IPS-15b (cell line): ENCODE measurements around the gene TFCP2.
A peak's percentile ranks its signal among the peaks of the same experiment; 100 is the strongest.
"Not testable (repeated sequence)": the region's sequence is repeated elsewhere in the genome, so short reads cannot be mapped to it uniquely, and the experiment has no call there.

Experiments
- H3K27me3 ChIP-seq: one replicate; pipeline ENCODE4 v1.6.1; 2013; ENCODE audit warnings: low read length; ENCODE audit not compliant: control insufficient read depth, insufficient read depth
- H3K36me3 ChIP-seq: one replicate; pipeline ENCODE4 v1.6.1; 2013; ENCODE audit warnings: low read length; ENCODE audit not compliant: control insufficient read depth, insufficient read depth
- H3K4me1 ChIP-seq: one replicate; pipeline ENCODE4 v1.6.1; 2013; ENCODE audit warnings: mild to moderate bottlenecking, low read length; ENCODE audit not compliant: control insufficient read depth, insufficient read depth
- H3K4me3 ChIP-seq: one replicate; pipeline ENCODE4 v1.5.1; 2013; ENCODE audit warnings: low read depth, low read length
- H3K9ac ChIP-seq: one replicate; pipeline ENCODE4 v1.6.1; 2013; ENCODE audit warnings: low read depth, mild to moderate bottlenecking, low read length
- H3K9me3 ChIP-seq: one replicate; pipeline ENCODE4 v1.6.1; 2013; ENCODE audit warnings: mild to moderate bottlenecking, low read length; ENCODE audit not compliant: control insufficient read depth, insufficient read depth

TFCP2 gene, protein sequence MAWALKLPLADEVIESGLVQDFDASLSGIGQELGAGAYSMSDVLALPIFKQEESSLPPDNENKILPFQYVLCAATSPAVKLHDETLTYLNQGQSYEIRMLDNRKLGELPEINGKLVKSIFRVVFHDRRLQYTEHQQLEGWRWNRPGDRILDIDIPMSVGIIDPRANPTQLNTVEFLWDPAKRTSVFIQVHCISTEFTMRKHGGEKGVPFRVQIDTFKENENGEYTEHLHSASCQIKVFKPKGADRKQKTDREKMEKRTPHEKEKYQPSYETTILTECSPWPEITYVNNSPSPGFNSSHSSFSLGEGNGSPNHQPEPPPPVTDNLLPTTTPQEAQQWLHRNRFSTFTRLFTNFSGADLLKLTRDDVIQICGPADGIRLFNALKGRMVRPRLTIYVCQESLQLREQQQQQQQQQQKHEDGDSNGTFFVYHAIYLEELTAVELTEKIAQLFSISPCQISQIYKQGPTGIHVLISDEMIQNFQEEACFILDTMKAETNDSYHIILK

DNA sequence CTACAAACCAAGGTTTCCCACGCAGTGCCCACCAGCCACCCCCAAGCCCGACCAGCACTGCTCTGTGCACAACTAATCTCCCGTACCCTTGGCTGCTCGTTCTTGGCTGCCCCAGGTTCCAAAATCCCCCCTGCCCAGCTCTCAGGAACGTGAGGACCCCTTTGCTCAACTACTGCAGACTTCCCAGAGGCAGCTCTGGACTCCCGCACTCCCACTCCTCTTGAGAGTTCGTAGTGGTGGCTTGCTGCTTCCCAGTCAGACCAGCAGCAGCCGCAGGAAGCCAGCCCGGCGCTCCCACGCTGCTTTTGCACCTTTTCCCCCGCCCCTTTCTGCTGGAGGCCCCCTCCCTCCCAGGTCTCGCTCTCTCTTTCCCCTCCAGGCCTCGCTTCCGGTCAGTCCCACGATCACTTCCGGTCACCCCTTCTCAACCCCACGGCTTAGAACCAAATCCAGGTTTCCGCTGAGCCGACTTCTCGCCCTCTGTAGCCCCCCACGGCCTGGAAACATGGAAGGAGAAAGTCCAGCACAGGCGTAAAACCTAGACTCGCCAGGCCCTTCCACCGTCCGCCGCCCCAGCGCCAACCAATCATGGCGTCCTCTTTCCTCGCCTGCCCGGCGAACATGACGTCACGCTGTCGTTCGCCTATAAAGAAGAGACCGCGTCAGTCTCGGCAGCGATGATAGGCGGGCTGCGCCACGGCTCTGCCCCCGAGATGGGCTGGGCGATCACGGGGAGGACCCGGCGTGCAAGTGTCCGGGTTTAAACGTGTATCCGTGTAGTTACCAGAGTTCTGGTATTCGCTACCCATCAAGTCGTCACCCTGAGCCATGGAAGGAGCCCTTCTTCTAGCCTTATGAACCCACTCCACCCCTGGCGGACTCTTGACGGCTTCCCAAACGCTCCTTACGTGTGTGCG lies at the start of gene TFCP2:
Gene TFCP2, minus strand, starts transcription at position 621 of the 917 bp plus-strand sequence. CDS start 713 bp downstream, outside the sequence.
- Histone ChIP-seq H3K27me3 (no peaks in the 10 kb centered on the region), H3K4me3 (peak within 1 kb of the TSS; percentile 97), H3K9me3 (no peaks in the 10 kb centered on the region), H3K36me3 (no peaks in the 10 kb centered on the region), H3K9ac (peak within 1 kb of the TSS; percentile 99), H3K4me1 (no peaks in the 10 kb centered on the region)

GRCh38 chr12:51222461-51222860 lies 49.5 kb upstream of the TFCP2 start:
- no peaks in the 10 kb centered on the region for H3K27me3 ChIP-seq
- peaks cover 7% of the 10 kb centered on the region for H3K4me1 ChIP-seq

DNA sequence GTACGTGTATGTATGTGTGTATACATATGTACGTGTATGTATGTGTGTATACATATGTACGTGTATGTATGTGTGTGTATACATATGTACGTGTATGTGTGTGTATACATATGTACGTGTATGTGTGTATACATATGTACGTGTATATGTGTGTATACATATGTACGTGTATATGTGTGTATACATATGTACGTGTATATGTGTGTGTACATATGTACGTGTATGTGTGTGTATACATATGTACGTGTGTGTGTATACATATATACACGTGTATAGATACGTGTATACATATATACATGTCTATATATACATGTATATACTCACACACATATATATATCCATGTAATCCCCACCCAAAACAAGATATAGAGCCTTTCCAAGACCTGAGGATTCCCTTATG lies 46.9 kb upstream of the TFCP2 start:
- not testable (repeated sequence) for H3K27me3 ChIP-seq, H3K36me3 ChIP-seq, H3K9ac ChIP-seq, H3K4me1 ChIP-seq, H3K9me3 ChIP-seq, H3K4me3 ChIP-seq

More at GRCh38 chr12:51222461-51222860, 49.5 kb upstream of the TFCP2 start:
- Histone ChIP-seq H3K9ac (no peak overlapping the region), H3K36me3 (no peaks in the 10 kb centered on the region), H3K4me3 (no peak overlapping the region), H3K9me3 (no peaks in the 10 kb centered on the region)

- no peak overlapping the region for H3K4me3 ChIP-seq
Observed at GRCh38 chr12:51219322-51219721, 46.4 kb upstream of the TFCP2 start.

DNA sequence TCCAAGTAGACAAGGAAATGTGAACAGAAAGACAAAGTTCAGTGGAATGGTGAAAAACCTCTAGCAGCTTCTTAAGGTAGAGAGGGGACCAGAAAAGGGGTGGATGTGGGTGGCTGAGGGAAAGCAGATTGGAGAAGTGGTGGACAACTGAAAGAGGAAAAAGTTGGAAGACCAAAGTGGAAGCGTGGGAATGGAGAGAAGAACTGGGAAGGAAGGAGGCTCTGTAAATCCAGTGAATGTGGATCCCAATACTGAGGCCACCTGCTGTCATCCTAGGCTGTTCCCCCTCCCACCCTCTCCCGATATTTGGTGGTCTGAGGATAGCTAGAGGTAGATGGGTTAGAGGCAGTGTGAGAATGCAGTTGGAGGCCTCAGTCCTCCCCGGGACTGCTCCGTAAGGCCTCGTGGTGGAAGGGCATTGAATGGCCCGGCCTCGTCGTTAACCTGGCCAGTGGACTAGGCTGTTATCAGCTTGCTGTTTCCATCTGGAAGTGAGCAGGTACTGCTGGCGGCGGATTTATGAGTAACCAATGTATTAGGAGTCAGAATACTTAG lies 45.7 kb upstream of the TFCP2 start:
- H3K9ac ChIP-seq: peak overlapping the region; percentile 91

More at GRCh38 chr12:51219322-51219721, 46.4 kb upstream of the TFCP2 start:
- Histone ChIP-seq H3K27me3 (no peaks in the 10 kb centered on the region), H3K9me3 (no peaks in the 10 kb centered on the region), H3K36me3 (no peaks in the 10 kb centered on the region), H3K9ac (no peak overlapping the region), H3K4me1 (peaks cover 7% of the 10 kb centered on the region)

GRCh38 chr12:51217968-51218606 lies 45.2 kb upstream of the TFCP2 start, which contains the start of gene POU6F1:
Gene POU6F1, minus strand, starts transcription at chr12:51218062. Its CDS starts 11,226 bp downstream, at chr12:51206836.
- Histone ChIP-seq H3K4me1 (peaks cover 7% of the 10 kb centered on the region), H3K9me3 (no peaks in the 10 kb centered on the region), H3K27me3 (no peaks in the 10 kb centered on the region), H3K9ac (peak within 1 kb of the TSS; percentile 91), H3K4me3 (peak within 1 kb of the TSS; percentile 67), H3K36me3 (no peaks in the 10 kb centered on the region)

More for the DNA sequence above, 45.7 kb upstream of the TFCP2 start:
- H3K36me3 ChIP-seq: no peaks in the 10 kb centered on the region
- no peaks in the 10 kb centered on the region for H3K27me3 ChIP-seq
- peak overlapping the region; percentile 67 for H3K4me3 ChIP-seq
- H3K4me1 ChIP-seq: peaks cover 7% of the 10 kb centered on the region
- H3K9me3 ChIP-seq: no peaks in the 10 kb centered on the region

DNA sequence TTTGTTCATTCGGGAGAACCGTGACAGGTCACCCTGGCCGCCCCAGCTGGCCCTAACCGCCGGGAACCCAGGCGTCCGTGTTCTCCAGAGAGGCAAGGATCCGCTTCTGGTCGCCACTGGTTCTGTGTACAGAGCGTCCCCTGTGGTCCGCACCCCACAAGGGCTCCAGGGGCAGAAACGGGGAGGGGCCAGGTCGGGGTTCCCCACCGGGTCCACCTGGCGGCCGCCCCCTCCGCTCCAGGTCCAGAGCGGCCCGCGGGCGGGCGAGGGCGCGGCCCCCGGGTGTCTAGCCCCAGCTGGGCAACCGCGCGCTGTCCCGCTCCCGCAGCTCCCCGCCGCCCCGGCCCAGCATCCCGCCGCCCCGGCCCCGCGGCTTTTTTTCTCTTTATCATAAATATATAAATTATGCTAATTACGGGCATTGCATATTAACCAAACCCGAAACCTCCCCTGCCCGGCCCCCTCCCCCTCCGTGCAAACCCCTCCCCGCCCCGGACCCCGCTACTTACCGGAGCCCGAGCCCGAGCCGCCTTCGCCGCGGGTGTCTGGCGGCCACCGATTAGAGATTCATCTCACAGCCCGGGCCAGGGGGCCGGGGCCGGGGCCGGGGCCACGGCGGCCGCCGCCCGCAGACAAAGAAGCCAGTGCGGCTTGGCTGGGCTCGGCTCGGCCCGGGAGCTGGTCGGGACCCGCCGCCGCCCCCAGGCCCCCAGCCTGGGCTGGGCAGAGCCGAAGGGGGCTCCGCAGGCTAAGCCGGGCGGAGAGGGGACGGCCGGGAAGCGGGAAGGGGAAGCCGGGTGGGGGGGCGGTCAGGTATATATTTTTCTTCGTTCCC lies 44.4 kb upstream of the TFCP2 start:
- no peak overlapping the region for H3K9ac ChIP-seq
- peaks cover 7% of the 10 kb centered on the region for H3K4me1 ChIP-seq
- H3K27me3 ChIP-seq: no peaks in the 10 kb centered on the region
- peak overlapping the region; percentile 65 for H3K4me3 ChIP-seq
- H3K36me3 ChIP-seq: no peaks in the 10 kb centered on the region
- no peaks in the 10 kb centered on the region for H3K9me3 ChIP-seq

GRCh38 chr12:51216642-51217041 lies 43.7 kb upstream of the TFCP2 start:
- Histone ChIP-seq H3K36me3 (no peaks in the 10 kb centered on the region), H3K4me1 (peaks cover 7% of the 10 kb centered on the region), H3K9me3 (no peaks in the 10 kb centered on the region), H3K4me3 (peak overlapping the region; percentile 65), H3K27me3 (no peaks in the 10 kb centered on the region), H3K9ac (no peak overlapping the region)

DNA sequence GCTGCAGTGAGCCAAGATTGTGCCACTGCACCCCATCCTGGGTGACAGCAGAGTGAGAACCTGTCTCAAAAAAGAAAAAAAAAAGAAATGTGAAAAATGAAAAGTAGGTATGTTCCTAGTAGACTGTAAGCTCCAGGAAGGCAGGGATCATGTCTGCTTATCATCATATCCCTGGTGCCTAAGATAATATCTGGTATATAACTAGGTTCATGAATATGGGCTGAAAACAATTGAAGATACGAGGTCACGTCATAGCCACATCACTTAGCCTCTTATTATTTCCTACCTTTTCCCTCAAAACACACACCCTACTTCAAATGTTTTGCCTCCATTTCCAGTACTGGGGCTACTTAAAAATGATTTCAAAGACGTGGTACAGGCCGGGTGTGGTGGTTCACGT lies 42.0 kb upstream of the TFCP2 start:
- H3K36me3 ChIP-seq: no peaks in the 10 kb centered on the region
- no peak overlapping the region for H3K4me3 ChIP-seq
- H3K9me3 ChIP-seq: no peaks in the 10 kb centered on the region
- no peaks in the 10 kb centered on the region for H3K27me3 ChIP-seq
- no peak overlapping the region for H3K9ac ChIP-seq
- peaks cover 7% of the 10 kb centered on the region for H3K4me1 ChIP-seq

- Histone ChIP-seq H3K27me3 (no peaks in the 10 kb centered on the region), H3K9me3 (no peaks in the 10 kb centered on the region), H3K9ac (no peak overlapping the region), H3K4me3 (no peak overlapping the region), H3K36me3 (no peaks in the 10 kb centered on the region), H3K4me1 (no peaks in the 10 kb centered on the region)
Observed at GRCh38 chr12:51210690-51211395, 37.9 kb upstream of the TFCP2 start.
